22Rv1 (cell line): ENCODE results near the gene ENPP7.

Experiments
- CTCF ChIP-seq: fragments of 450-650 bp; IDR thresholded peaks from 2 replicates; pipeline ENCODE4 v1.5.1; 2017; ENCODE audit warnings: mild to moderate bottlenecking
- ZFX ChIP-seq: fragments of 450-650 bp; IDR thresholded peaks from 2 replicates; pipeline ENCODE4 v1.6.1; 2017; ENCODE audit warnings: antibody characterized with exemption, borderline replicate concordance

GRCh38 chr17:79742951-79743476 is 12.3 kb downstream of the ENPP7 start:
- no peak for TF ChIP-seq CTCF
- TF ChIP-seq ZFX = no peak
